Sigmoid colon (tissue), 7 donors: ENCODE data around the gene JMJD7. TPM values are rescaled to one million over a fixed set of nuclear protein-coding genes. Genes with fewer than 3 reads are reported as not detected.

Source experiments
- DNase-seq: peaks from one replicate; pipeline ENCODE4 v3.0.0-alpha.2; 2019
- H3K27ac ChIP-seq, 4 donors: fragments of 200-600 bp; sonication (generic); one replicate each; pipeline ENCODE4 v1.5.1; 2016 to 2019; ENCODE audit warnings: mild to moderate bottlenecking in 1 of 4
- H3K27me3 ChIP-seq, 3 donors: fragments of 200-600 bp; sonication (generic); one replicate each; pipeline ENCODE4 v1.5.1; 2019; ENCODE audit warnings: mild to moderate bottlenecking in 1 of 3
- H3K36me3 ChIP-seq, 4 donors: fragments of 200-600 bp; sonication (generic); one replicate each; pipeline ENCODE4 v1.5.1; 2016 to 2019
- H3K4me1 ChIP-seq, 4 donors: fragments of 200-600 bp; sonication (generic); one replicate each; pipeline ENCODE4 v1.5.1; 2017 to 2019
- H3K4me3 ChIP-seq, 4 donors: fragments of 200-600 bp; sonication (generic); one replicate each; pipeline ENCODE4 v1.5.1; 2017 to 2019; ENCODE audit warnings: mild to moderate bottlenecking in 2 of 4, moderate library complexity in 1 of 4
- H3K9me3 ChIP-seq, 4 donors: fragments of 200-600 bp in 3 of 4; sonication (generic) in 3 of 4; one replicate each; pipeline versions ENCODE4 v1.5.1 to v1.6.1; 2013 to 2019
- CTCF ChIP-seq, 4 experiments: fragments of 450-650 bp in 3 of 4; fragments of 200-600 bp in 1 of 4; IDR thresholded peaks; one replicate each; pipeline ENCODE4 v1.5.1; 2016 to 2019; ENCODE audit warnings: antibody characterized with exemption in 4 of 4, mild to moderate bottlenecking in 3 of 4, moderate library complexity in 2 of 4
- EP300 ChIP-seq, 4 donors: sonication (generic); formaldehyde crosslinking; IDR thresholded peaks; one replicate each; pipeline ENCODE4 v1.6.1; 2017; ENCODE audit warnings: antibody characterized with exemption in 4 of 4
- POLR2A ChIP-seq, 2 donors: fragments of 450-650 bp; IDR thresholded peaks; one replicate each; pipeline ENCODE4 v1.6.1; 2016; ENCODE audit warnings: antibody characterized with exemption in 2 of 2, mild to moderate bottlenecking in 2 of 2, moderate library complexity in 2 of 2
- POLR2AphosphoS5 ChIP-seq, 4 donors: sonication (generic); formaldehyde crosslinking; IDR thresholded peaks; one replicate each; pipeline ENCODE4 v1.6.1; 2017; ENCODE audit warnings: antibody characterized with exemption in 4 of 4
- WGBS, 2 donors: extraction: QIAGEN DNeasy Blood & Tissue Kit; methylation state at CpG; one replicate each; pipeline ENCODE4 v1.1.7; 2013; 5-methylcytosine and 5-hydroxymethylcytosine counted together
- intact Hi-C: fragments of 100-400 bp; cut with DNase I; formaldehyde crosslinking; loops from one replicate; pipeline ENCODE4 v1.15.1; 2023
- polyA plus RNA-seq, 3 donors: library from polyadenylated mRNA; stranded (reverse); fragments of 200-250 nt; gene quantifications; one replicate each; pipeline ENCODE4 v1.2.3, GENCODE V29; 2013
- total RNA-seq, 4 donors: library from RNA; depleted of rRNA; stranded (reverse); fragments of >200 nt; gene quantifications; one replicate each; pipeline ENCODE4 v1.1.0, GENCODE V29; 2016
- donor health status: healthy with polysubstance abuse.
- donor health status: Bipolar disorder and iron deficiency.
- donor health status: healthy.

JMJD7 gene
- total and polyA plus RNA-seq, 7 donors: 9.5 to 14.0 (median 10.7) TPM

GRCh38 chr15:41851755-41852370 is 24.0 kb downstream of the JMJD7 start:
- no peak for TF ChIP-seq POLR2A (IDR thresholded peaks at IDR 0.05)
- TF ChIP-seq EP300 (IDR thresholded peaks at IDR 0.05): no peak
- no peak for TF ChIP-seq CTCF (IDR thresholded peaks at IDR 0.05)
- no peak for TF ChIP-seq POLR2AphosphoS5 (IDR thresholded peaks at IDR 0.05)
- Histone ChIP-seq H3K27ac (no peak overlapping the region), H3K27me3 (peaks cover 0 to 51% (median 17%) of the 10 kb centered on the region in 3 donors), H3K9me3 (no peaks in the 10 kb centered on the region), H3K36me3 (peaks cover 0 to 18% (median 15%) of the 10 kb centered on the region in 4 donors), H3K4me1 (no peaks in the 10 kb centered on the region), H3K4me3 (no peak overlapping the region)
- intact Hi-C loops: no loop called here
- no peak for DNase-seq
- WGBS, 2 donors: 82 to 87% methylated on average over 8 of the region's 8 CpGs

DNA sequence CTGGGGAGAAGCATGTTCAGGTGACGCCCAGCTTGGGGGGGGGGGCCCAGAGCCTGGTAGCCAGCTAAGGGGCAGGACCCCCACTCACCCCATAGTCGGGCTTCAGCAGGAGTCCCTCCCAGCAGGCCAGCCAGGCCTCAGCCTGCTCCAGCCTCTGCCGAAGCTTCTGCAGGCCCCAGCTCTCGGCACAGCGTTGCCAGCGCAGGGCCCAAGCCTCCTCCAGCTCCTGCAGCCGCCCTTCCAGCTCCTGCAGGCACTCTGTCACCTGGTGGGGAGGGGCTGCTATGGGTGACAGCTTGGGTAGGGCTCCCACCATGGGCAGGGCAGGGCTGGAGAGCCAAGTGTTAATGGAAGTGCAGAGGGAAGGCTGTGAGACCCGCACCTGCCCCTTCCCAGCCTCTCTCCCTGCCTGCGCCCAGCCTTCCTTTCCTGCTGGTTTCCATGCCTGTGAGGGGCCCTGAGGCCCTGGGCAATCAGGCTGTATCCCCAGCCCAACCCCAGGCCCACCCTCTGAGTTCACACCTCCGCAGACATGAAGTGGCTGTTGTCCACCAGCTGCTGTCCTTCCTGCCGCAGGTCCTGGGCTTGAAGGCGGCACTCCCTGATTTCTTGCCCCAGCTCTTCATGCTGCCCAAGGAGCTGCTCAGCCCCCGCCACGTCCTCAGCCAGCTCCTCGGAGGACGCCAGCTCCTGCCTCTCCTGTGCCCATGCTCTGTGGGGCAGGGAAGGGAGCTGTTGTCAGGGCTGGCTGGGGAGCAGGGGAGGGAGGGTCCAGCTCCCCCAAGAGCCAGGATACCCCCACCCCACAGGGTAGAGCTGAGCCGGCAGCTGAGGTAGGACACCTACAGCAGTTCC is 25.1 kb downstream of the JMJD7 start:
- no peak for TF ChIP-seq POLR2AphosphoS5 (IDR thresholded peaks at IDR 0.05)
- TF ChIP-seq CTCF (IDR thresholded peaks at IDR 0.05): no peak
- no peak for DNase-seq
- Histone ChIP-seq H3K36me3 (peaks cover 0 to 7% (median 4%) of the 10 kb centered on the region in 4 donors), H3K27ac (no peak overlapping the region), H3K4me3 (no peak overlapping the region), H3K27me3 (peaks cover 0 to 52% (median 17%) of the 10 kb centered on the region in 3 donors), H3K9me3 (no peaks in the 10 kb centered on the region), H3K4me1 (no peaks in the 10 kb centered on the region)
- 80 to 81% methylated on average over 17 of the region's 17 CpGs for WGBS, 2 donors
- intact Hi-C loops: no loop called here

DNA sequence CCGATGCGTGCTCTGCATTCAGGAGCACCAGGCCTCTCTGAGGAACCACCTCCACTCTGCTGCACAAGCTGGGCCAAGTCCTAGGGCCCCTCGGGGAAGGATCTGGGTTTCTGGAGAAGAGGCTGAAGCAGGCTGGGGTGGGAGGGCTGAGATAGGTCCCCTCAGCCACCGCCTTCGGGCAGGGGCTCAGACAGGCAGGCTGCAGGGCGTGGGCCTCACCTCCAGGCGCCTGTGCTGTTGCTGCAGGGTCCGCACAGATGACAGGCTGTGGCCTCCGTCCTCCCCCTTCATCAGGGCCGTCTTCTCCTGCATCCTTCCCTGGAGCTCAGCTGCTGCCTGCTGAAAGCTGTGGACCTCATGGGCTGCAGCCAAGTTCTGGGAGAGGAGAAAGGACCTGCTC is 25.9 kb downstream of the JMJD7 start:
- Histone ChIP-seq H3K27ac (no peak overlapping the region), H3K4me1 (no peaks in the 10 kb centered on the region), H3K36me3 (no peaks in the 10 kb centered on the region), H3K9me3 (no peaks in the 10 kb centered on the region), H3K27me3 (peaks cover 0 to 52% (median 17%) of the 10 kb centered on the region in 3 donors), H3K4me3 (no peak overlapping the region)
- intact Hi-C loops: no loop called here
- TF ChIP-seq CTCF (IDR thresholded peaks at IDR 0.05): no peak
- 91 to 94% methylated on average over 10 of the region's 10 CpGs for WGBS, 2 donors
- DNase-seq: no peak

DNA sequence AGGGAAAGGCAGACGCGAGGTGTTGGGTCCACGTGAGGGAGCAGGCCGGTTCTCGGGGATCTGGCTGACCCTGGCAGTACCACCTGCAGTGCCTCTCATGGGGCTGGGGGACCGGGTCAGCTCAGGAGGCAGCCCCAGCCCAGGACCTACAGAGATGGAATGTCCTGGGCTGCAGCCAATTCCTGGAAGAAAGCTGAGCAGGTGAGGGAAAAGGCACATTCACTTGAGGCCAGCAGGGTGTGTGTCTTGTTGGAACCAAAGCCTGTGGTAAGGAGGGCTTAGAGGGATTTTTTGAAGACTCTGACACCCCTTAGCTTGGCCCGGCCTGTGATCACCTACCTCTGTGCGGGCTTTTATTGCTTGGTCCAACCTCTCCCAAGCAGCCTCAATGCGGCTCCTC is 26.6 kb downstream of the JMJD7 start:
- DNase-seq: no peak
- 92 to 93% methylated on average over 9 of the region's 9 CpGs for WGBS, 2 donors
- peaks cover 0 to 52% (median 17%) of the 10 kb centered on the region in 3 donors for H3K27me3 ChIP-seq
- no peaks in the 10 kb centered on the region for H3K9me3 ChIP-seq
- H3K4me1 ChIP-seq: no peaks in the 10 kb centered on the region
- no peak overlapping the region for H3K27ac ChIP-seq
- TF ChIP-seq CTCF (IDR thresholded peaks at IDR 0.05) (no peak), EP300 (IDR thresholded peaks at IDR 0.05) (no peak), POLR2A (IDR thresholded peaks at IDR 0.05) (no peak), POLR2AphosphoS5 (IDR thresholded peaks at IDR 0.05) (no peak)
- H3K36me3 ChIP-seq: no peaks in the 10 kb centered on the region
- intact Hi-C loops: no loop called here
- H3K4me3 ChIP-seq: no peak overlapping the region
